Stimulated activated CD4-positive, alpha-beta T cell treated with anti-CD3 and anti-CD28 coated beads, TNF-alpha, amount 100 ng/mL, for 48 hours (primary cell): Measurements from ENCODE around the gene CCDC3.
A peak's percentile ranks its signal among the peaks of the same experiment; 100 is the strongest.

Experiments used
- DNase-seq, 3 donors: peaks; one replicate each; pipeline ENCODE4 v3.0.0-alpha.2; 2020; ENCODE audit warnings: low read depth in 3 of 3

The CCDC3 gene

GRCh38 chr10:12924911-12925310, 76.6 kb downstream of the CCDC3 start:
- no peak for DNase-seq

- DNase-seq: no peak
These were observed 79.2 kb downstream of the CCDC3 start for GRCh38 chr10:12922117-12922900.

- DNase-seq: no peak
These were observed 80.3 kb downstream of the CCDC3 start for GRCh38 chr10:12921163-12921562.

- no peak for DNase-seq
These were observed 81.9 kb downstream of the CCDC3 start for GRCh38 chr10:12919574-12919973.

- DNase-seq: no peak
These were observed 84.9 kb downstream of the CCDC3 start for GRCh38 chr10:12916587-12916986.

- DNase-seq: no peak
These were observed 85.8 kb downstream of the CCDC3 start for GRCh38 chr10:12915637-12916168.

- no peak for DNase-seq
These were observed 87.4 kb downstream of the CCDC3 start for GRCh38 chr10:12914111-12914510.

- no peak for DNase-seq
These were observed 89.7 kb downstream of the CCDC3 start for GRCh38 chr10:12911795-12912194.

GRCh38 chr10:12910835-12911234, 90.7 kb downstream of the CCDC3 start:
- DNase-seq: no peak

- no peak for DNase-seq
These were observed 91.7 kb downstream of the CCDC3 start for GRCh38 chr10:12909836-12910185.

- no peak for DNase-seq
These were observed 92.2 kb downstream of the CCDC3 start for GRCh38 chr10:12909182-12909835.

GRCh38 chr10:12908773-12909172, 92.7 kb downstream of the CCDC3 start:
- no peak for DNase-seq

- no peak for DNase-seq
These were observed 93.9 kb downstream of the CCDC3 start for GRCh38 chr10:12907656-12908055.

GRCh38 chr10:12906051-12906541, 95.4 kb downstream of the CCDC3 start:
- no peak for DNase-seq

- DNase-seq: no peak
These were observed 96.4 kb downstream of the CCDC3 start for GRCh38 chr10:12905067-12905466.

- DNase-seq: no peak
These were observed 98.6 kb downstream of the CCDC3 start for GRCh38 chr10:12902851-12903358.

GRCh38 chr10:12902135-12902572, 99.4 kb downstream of the CCDC3 start:
- peak in 2 of 3 donors; percentile 17 to 41 for DNase-seq

- DNase-seq: no peak
These were observed 102.0 kb downstream of the CCDC3 start for GRCh38 chr10:12899546-12899945.

GRCh38 chr10:12898271-12898670, 103.2 kb downstream of the CCDC3 start:
- DNase-seq: no peak

GRCh38 chr10:12897278-12897677, 104.2 kb downstream of the CCDC3 start:
- DNase-seq: no peak

GRCh38 chr10:12896251-12896650, 105.3 kb downstream of the CCDC3 start:
- no peak for DNase-seq

- DNase-seq: no peak
These were observed 108.6 kb downstream of the CCDC3 start for GRCh38 chr10:12892924-12893323.

- DNase-seq: no peak
These were observed 110.6 kb downstream of the CCDC3 start for GRCh38 chr10:12890958-12891357.
